ENCODE measurements around the gene IFRD1.

DNA sequence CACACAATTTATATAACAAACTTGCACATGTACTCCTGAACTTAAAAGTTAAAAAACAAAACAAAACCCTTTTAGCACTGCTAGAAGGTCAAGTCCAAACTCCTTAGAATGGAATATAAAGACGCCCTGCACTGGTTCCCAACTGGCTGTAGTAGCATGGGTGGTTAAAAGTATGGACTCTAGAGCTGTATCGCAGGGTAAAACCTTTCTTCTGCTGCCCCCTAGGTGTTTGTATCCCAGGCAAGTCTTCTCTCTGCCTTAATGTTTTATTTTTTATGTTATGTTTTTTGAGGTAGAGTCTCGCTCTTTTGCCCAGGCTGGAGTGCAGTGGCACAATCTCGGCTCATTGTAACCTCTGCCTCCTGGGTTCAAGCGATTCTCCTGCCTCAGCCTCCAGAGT, 65.7 kb downstream of the IFRD1 start:
- TF ChIP-seq, protein P1, sequence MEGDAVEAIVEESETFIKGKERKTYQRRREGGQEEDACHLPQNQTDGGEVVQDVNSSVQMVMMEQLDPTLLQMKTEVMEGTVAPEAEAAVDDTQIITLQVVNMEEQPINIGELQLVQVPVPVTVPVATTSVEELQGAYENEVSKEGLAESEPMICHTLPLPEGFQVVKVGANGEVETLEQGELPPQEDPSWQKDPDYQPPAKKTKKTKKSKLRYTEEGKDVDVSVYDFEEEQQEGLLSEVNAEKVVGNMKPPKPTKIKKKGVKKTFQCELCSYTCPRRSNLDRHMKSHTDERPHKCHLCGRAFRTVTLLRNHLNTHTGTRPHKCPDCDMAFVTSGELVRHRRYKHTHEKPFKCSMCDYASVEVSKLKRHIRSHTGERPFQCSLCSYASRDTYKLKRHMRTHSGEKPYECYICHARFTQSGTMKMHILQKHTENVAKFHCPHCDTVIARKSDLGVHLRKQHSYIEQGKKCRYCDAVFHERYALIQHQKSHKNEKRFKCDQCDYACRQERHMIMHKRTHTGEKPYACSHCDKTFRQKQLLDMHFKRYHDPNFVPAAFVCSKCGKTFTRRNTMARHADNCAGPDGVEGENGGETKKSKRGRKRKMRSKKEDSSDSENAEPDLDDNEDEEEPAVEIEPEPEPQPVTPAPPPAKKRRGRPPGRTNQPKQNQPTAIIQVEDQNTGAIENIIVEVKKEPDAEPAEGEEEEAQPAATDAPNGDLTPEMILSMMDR (IDR thresholded peaks at IDR 0.05 in 8 of 11, conservative IDR thresholded peaks at IDR 0.05 in 3 of 11), result no peak
- TF ChIP-seq POLR2A (IDR thresholded peaks at IDR 0.05), result no peak
- no peak for TF ChIP-seq POLR2AphosphoS5 (IDR thresholded peaks at IDR 0.05)
